GM12874 (cell line): ENCODE data around the gene NR1H2.

Source experiments
- CTCF ChIP-seq: IDR thresholded peaks from 2 replicates; pipeline ENCODE4 v1.5.1; 2011; ENCODE audit warnings: low read depth, mild to moderate bottlenecking, control low read depth, low read length, moderate library complexity; ENCODE audit not compliant: insufficient read depth

The NR1H2 gene

DNA sequence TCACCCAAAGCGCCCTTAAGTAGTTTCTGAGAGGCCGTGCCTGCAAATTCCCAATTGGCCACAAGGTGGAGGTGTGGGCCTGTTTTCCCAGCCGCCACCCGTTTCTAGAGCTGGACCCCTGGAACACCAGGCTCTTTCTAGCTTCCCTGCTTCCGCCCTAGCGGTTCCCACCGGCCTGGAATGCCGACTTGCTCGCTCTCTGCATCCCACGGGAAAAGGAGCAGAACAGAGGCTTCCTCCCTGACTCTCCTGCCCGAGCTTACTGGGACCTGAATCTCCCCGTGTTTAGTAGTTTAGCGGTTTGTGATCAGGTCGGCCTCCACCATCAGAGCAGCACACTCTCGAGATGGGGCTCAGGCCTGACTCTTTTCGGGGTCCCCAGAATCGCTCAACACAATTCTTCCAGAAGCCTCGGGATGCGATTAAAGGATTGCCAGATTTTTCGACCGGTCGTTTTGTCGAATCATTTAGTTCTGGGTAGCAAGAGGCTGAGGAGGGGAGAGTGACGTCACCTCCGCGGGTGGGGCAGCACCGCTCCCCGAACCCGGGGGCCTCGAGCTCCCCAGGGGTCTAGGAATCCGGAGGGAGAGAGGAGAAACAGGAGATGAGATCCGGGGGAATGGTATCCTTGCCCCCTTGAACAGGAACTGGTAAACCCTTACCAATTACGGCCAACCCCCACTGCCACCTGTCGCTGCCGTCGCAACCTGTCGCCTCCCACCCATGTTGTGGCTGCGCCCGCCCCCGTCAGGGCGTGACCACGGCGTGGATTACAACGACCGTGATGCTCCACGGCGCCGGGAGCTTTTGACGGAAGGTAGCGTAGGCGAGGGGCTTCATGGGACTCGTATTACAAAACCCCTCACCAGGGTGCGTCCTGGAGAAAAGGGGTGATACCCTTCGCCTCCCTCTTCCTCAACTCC lies 18.8 kb upstream of the NR1H2 start:
- peak; percentile 82 for TF ChIP-seq CTCF

DNA sequence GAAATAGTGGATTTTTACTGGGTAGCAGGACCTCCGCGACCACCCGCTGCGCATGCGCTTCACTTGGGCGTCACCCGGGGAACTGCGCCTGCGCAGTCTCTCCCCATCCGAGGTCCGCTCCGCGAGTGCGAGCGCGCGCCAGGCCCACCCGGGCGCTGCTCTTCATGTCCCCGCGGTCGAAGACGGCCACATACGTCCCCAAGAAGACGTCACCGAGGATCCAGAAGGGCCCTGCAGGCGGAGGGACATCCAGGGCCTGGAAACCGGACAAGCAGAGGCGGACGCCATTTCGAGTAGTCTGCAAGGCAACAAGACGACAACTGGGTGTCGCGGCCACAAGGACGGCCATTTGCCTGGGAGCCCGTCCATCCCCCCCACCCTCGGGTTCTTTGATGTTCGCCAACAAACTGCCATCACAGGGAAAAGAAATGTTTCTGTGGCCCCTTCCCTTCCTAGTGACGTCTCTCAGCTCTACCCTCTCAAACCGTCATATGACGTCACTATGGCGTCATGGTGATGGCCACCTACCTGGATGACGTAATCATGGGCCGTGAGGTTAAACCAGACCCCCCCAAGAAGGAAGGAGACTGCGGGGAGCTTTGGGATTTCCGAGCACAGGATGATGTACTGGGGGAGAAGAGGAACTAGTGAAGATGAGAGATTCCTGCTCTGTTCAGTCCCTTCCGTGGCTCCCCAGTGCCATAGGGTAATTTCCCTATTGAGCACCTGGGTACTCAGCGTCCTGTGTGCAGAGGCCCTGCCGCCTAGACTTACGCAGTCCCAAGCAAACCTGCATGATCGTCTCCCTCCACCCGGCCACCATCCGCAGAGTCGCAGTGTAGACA lies 17.6 kb upstream of the NR1H2 start:
- TF ChIP-seq CTCF: no peak

DNA sequence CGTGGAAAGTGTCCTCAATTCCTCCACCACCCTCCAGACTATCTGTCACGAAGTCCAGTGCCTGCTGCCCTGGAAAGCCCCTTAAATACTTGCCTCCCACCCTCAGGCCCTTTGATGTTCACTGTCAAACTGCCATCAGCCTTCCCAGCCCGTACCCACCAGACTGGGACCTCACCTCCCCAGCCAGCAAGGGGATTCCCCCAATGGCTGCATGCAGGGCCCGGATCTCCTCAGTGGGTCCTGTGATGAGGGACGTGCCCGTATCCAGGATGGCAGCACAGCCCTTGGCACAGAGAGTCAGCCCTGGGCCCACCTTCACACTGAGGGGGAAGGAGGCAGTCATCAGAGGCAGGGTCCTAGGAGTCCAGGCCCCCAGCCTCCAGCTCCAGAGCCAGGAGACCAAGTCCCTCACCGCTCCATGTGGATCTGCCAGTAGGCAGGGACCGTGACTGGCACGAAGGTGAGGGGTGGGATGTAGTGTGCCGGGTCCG lies 16.9 kb upstream of the NR1H2 start:
- no peak for TF ChIP-seq CTCF

DNA sequence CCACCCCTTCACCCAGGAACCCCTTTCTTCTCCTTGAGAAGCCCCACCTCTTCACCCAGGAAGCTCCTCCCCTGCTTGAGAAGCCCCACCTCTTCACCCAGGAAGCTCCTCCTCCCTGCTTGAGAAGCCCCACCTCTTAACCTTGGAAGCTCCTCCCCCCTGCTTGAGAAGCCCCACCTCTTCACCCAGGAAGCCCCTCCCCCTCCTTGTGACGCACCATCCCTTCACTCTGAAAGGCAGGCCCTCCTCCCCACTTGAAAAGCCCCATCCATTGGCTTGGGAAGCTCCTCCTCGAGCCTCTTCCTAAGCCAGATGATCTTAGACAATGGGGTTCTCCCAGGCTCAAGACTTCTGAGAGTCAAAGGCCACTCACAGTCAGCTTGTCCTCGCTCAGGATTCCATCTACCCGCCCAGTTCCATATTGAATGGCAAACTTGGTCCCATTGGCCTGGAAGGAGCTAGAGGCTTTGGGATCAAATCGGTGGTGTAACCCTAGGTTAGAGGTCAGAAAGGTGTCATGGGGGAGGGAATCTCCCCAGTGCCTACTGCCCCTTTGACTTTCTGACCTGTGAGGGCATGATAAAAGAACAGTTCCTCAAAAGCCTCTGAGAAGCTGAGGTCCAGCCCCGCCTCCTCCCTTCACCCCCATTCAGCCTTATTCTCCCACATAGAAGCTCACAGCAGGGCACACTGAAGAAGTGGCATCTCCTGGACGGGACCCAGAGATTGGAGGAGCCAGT lies 14.8 kb upstream of the NR1H2 start:
- TF ChIP-seq CTCF: no peak

DNA sequence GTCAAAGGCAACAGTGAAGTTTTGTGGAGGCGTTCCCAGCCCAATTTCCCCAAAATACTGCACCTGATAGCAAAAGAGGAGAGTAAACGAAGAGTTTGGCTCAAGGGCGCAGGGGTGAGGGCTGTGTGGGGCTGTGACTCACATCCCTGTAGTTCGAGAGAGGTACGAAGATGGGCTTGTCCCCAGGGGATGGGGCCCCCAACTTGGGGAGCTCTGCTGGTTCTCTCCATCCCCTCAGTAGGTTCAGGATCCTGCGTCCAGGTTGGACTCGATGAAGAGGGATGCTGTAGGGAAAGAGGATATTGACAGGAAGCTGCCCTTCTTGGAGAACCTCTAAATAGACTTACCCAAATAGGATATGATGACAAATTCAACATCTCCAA lies 14.2 kb upstream of the NR1H2 start:
- no peak for TF ChIP-seq CTCF

DNA sequence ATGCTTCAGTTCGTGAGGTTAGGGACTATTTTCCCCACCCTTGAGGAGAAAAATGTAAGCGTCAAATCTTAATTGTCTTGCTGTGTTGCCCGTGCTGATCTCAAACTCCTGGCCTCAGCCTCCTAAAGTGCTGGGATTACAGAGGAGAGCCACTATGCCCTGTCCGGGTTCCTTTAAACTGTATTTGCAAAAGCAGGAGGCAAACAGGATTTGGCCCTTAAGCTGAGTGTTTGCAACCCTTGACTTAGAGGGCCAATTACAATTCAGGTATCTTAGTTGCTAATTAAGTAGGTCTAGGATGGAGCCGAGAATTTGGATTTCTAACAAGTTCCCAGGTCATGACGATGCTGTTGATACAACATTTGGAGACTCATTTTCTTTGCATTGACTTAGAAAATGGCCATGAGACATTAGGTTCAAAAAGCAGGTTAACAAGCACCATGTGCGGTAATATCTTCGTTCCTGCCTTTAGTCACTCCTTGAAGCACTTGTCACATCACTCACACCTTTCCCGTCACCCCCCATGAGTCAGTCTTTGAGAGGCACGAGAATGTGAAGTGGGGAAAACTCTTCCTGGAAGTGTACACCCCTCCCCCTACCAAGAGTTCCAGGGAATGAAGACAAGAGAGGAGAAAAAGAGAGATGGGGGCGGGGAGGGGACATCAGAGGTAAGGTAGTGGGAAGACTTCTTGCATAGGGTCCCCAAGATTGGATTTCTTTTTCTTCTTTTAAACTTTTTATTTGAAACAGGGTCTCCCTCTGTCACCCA lies 13.4 kb upstream of the NR1H2 start:
- no peak for TF ChIP-seq CTCF
